ENCODE data around the gene POP5.

DNA sequence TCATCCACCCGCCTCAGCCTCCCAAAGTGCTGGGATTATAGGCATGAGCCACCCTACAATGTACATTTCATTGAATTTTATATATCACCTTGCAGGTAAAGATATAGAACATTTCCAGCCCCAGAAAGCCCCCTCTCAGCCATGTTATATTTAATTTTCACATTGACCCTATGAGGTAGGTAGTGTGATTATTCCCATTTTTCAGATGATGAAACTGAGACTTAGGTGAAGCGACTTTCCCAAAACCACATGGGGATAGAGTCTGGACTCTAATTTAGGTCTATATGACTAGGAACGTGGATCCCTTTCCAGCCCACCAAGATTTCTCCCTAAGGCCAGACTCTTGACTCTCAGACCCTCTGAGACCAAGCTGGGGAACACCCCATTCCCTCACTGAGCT is 15.7 kb upstream of the POP5 start:
- TF ChIP-seq CTCF (conservative IDR thresholded peaks at IDR 0.05; ENCODE audit: low read depth, low read length) (no peak), EZH2 (IDR thresholded peaks at IDR 0.05; ENCODE audit: borderline replicate concordance, low read depth, low read length, poor library complexity, severe bottlenecking) (no peak)
